ENCODE results near the gene LAMA5.

GRCh38 chr20:62364911-62365736, 2.0 kb downstream of the LAMA5 start:
- TF ChIP-seq CTCF (IDR thresholded peaks at IDR 0.05; ENCODE audit: poor library complexity) = no peak
- TF ChIP-seq EZH2 (IDR thresholded peaks at IDR 0.05; ENCODE audit: borderline replicate concordance) = no peak
- TF ChIP-seq EZH2phosphoT487 (IDR thresholded peaks at IDR 0.05; ENCODE audit: low read depth, severe bottlenecking, unreplicated experiment) = no peak
